Activated CD4-positive, alpha-beta T cell treated with anti-CD3 and anti-CD28 coated beads, Interleukin-2, Interleukin-6, amounts not matched to agents 100 ng/mL and 50 ng/mL, durations not matched to agents 16 hours and 8 hours (primary cell): ENCODE results near the gene DDX21.
"Not testable (repeated sequence)": the region's sequence is repeated elsewhere in the genome, so short reads cannot be mapped to it uniquely, and the experiment has no call there.

ENCODE experiments used
- DNase-seq: peaks from one replicate; pipeline ENCODE4 v3.0.0-alpha.2; 2020

DDX21 gene

DNA sequence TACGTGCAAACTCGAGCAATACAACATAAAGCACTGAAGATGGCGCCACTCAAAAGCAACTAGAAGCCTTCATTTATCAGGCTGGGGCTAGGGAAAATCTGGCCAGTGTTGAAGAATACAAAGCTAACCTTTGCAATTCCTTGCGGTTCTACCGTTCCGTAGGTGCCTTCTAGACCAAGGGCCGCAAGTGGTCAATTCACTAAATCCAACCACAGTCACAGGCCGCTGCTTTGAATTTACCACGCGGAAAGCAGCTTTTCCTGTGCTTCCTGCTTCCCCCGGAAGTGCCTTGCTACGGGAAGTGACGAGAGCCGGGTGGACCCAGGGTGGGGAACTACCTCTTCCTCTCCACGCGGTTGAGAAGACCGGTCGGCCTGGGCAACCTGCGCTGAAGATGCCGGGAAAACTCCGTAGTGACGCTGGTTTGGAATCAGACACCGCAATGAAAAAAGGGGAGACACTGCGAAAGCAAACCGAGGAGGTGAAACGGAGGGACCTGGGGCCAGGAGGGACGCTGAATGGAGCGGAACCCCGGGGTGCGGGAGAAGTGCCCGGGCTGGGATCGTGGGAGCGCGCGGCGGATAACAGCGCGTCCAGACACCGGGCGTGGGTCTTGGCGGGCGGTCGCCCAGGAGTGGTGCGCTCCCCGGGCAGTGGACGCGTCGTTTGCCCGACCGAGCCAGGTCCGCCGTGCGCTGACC lies at the start of gene DDX21:
Gene DDX21, plus strand, starts transcription at position 339 of the 701 bp plus-strand sequence. Its CDS starts 56 bp downstream, at position 395.
- DNase-seq: peak; percentile 94

GRCh38 chr10:68924593-68924992 lies 31.4 kb upstream of the DDX21 start:
- no peak for DNase-seq

DNA sequence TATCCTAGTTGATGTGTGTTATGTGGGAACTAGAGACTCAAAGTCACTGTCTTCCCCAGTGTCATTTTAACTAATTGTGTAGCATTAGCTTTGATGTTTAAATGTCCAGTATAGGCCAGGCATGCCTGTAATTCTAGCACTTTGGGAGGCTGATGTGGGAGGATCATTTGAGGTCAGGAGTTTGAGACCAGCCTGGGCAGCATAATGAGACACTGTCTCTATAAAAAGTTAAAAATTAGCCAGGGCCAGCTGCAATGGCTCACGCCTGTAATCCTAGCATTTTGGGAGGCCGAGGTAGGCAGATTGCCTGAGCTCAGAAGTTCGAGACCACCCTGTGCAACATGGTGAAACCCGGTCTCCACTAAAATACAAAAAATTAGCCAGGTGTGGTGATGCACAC lies 30.5 kb upstream of the DDX21 start:
- no peak for DNase-seq

- DNase-seq: not testable (repeated sequence)
These were observed 26.8 kb upstream of the DDX21 start for GRCh38 chr10:68929157-68929556.

DNA sequence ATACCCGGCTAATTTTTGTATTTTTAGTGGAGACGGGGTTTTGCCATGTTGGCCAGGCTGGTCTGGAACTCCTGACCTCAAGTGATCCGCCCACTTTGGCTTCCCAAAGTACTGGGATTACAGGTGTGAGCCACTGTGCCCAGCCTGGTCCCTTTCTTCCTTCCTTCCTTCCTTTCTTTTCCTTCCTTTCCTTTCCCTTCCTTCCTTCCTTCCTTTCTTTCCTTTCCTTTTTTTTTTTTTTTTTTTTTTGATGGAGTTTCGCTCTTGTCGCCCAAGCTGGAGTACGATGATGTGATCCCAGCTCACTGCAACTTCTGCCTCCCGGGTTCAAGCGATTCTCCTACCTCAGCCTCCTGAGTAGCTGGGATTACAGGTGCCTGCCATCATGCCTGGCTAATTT lies 26.1 kb upstream of the DDX21 start:
- DNase-seq: not testable (repeated sequence)

- not testable (repeated sequence) for DNase-seq
These were observed 23.1 kb upstream of the DDX21 start for GRCh38 chr10:68932860-68933259.

DNA sequence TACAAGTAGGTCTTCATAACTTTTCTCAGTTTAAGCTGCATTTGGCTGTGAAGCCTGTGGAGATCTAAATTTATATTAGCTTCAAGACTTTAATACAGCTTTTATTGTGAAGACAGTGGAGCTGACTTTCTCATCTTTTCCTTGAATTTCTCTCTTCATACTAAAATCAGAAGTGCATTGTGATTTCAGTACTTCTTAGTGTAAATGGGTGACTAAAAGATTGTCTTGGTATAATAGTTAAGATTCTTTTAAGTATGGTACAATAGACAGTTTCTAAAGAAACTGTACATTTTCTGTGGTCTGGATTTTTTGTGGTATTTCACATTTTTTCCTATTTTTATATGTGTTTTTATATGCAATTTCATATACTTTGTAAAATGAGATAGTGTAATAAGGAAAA lies 21.0 kb upstream of the DDX21 start:
- peak; percentile 28 for DNase-seq

DNA sequence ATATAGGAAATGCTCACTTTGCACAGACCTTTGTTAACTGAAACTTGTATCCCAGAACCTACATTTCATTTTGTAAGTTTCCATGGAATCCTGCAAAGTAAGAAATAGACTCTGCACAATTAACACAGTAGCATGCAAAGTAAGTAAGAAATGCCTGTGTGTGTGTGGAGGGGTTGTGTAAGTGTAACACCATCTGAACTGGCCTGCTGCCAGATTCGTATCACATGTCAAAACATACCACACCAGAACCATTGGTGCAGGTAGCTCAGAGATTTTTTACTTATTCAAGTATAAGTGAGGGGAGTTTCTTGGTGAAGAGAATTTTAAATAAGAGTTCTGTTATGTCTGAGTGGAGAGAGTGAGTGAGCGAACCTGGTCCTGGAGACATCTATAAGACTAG lies 17.9 kb upstream of the DDX21 start:
- DNase-seq: no peak

GRCh38 chr10:68938884-68939283 lies 17.1 kb upstream of the DDX21 start:
- no peak for DNase-seq

GRCh38 chr10:68940917-68941316 lies 15.1 kb upstream of the DDX21 start:
- not testable (repeated sequence) for DNase-seq

DNA sequence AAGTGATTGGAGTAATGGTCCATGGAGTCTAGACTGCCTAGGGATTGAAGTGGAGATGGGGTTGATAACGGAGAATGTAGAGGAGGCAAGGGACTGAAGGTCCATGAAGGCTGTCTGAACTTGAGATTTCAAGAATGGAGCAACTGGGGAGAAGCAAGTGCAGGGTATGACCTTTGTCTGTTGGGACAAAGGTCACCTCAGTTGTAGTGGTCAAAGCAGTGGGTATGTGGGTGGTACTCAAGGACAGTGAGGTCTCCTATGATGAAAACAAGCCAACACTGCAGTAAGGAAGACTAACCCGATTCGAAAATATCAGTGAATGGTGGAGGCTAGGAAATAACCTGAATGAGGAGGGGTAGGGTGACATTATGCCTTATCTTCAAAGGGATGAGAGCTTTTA lies 5.4 kb upstream of the DDX21 start:
- no peak for DNase-seq

GRCh38 chr10:68954904-68955303 lies 1.1 kb upstream of the DDX21 start:
- DNase-seq: no peak

- DNase-seq: no peak
These were observed 577 bp upstream of the DDX21 start for GRCh38 chr10:68955355-68955831.

- DNase-seq: no peak
These were observed 1.3 kb downstream of the DDX21 start for GRCh38 chr10:68957284-68957615.

GRCh38 chr10:68957654-68958053 lies 1.7 kb downstream of the DDX21 start:
- no peak for DNase-seq

DNA sequence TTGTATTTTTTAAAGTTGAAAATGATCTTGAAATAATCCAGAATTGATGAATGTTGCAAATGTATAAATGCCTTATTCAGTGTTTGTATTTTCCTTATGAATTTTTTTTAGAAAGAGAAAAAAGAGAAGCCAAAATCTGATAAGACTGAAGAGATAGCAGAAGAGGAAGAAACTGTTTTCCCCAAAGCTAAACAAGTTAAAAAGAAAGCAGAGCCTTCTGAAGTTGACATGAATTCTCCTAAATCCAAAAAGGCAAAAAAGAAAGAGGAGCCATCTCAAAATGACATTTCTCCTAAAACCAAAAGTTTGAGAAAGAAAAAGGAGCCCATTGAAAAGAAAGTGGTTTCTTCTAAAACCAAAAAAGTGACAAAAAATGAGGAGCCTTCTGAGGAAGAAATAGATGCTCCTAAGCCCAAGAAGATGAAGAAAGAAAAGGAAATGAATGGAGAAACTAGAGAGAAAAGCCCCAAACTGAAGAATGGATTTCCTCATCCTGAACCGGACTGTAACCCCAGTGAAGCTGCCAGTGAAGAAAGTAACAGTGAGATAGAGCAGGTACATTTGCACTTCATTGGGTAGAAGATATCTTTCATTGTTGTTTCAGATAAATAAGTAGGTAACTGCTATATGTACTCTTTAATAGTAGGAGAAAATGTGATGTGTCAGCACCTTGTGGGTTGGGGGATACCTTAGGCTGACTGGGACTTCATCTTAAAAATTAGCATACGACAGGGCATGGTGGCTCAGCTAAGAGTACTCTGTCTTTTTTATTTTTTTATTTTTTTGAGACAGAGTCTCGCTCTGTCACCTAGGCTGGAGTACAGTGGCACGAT lies 3.9 kb downstream of the DDX21 start:
- DNase-seq: no peak

- DNase-seq: no peak
These were observed 7.2 kb downstream of the DDX21 start for GRCh38 chr10:68963151-68963550.

DNA sequence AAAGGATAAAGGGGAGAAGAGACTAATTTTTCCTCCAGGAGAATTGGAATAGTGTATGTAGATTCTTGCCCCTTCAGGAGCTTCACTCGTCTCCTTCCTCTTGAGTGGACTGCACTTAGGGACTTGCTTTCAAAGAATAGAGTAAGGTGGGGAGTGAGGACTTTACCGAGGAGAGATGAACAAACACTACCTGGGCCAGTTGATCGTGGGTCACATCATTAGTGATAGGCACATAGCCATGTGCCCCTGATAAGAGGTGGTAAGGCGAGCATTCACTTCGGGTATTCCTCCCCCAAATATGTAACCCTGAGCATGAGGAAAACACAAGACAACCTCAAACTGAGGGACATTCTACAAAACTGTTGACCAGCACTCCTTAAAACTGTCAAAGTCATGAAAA lies 18.0 kb downstream of the DDX21 start:
- DNase-seq: no peak

GRCh38 chr10:68975936-68976473 lies 20.0 kb downstream of the DDX21 start:
- DNase-seq: not testable (repeated sequence)

DNA sequence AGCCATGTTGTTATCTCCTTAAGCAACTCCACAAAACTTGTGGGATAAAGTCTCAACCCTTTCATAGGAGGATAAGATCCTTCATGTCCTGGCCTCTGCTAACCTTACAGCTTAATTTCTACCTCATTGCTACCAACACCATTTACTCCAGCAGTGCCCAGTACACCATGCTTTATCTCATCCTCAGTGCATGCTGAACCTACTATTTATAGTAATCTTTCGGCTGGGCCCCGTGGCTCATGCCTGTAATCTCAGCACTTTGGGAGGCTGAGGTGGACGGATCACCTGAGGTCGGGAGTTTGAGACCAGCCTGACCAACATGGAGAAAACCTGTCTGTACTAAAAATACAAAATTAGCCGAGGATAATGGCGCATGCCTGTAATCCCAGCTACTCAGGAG lies 23.8 kb downstream of the DDX21 start:
- DNase-seq: not testable (repeated sequence)

DNA sequence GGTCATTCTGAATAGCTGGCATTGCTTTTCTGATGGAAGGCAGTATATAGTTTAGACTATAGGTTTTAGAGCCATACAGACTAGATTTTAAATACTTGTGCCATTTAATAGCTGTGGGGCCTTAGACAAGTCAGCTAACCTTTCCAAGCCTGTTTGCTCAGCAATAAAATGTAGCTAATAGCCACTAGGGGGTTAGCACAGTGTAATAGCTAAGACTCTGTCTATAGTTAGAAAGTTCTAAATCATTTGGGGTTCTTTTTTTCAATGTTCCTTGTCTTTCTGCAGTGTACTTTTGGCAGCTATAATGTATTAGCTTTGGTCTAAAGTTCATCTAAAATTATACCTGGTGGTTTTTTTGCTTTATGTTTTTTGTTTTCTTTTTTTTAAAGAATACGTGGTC lies 25.1 kb downstream of the DDX21 start:
- DNase-seq: no peak

- DNase-seq: no peak
These were observed 26.4 kb downstream of the DDX21 start for GRCh38 chr10:68982389-68982788.

- no peak for DNase-seq
These were observed 31.6 kb downstream of the DDX21 start for GRCh38 chr10:68987611-68988010.
